ENCODE results near the gene HORMAD2.
"Not testable (repeated sequence)": the region's sequence is repeated elsewhere in the genome, so short reads cannot be mapped to it uniquely, and the experiment has no call there.

- TF ChIP-seq CTCF, POLR2A (IDR thresholded peaks at IDR 0.05): not testable (repeated sequence)
These were observed 19.2 kb upstream of the HORMAD2 start for GRCh38 chr22:30061094-30061493.
